ENCODE data around the gene CACNG5.

Gene CACNG5, protein sequence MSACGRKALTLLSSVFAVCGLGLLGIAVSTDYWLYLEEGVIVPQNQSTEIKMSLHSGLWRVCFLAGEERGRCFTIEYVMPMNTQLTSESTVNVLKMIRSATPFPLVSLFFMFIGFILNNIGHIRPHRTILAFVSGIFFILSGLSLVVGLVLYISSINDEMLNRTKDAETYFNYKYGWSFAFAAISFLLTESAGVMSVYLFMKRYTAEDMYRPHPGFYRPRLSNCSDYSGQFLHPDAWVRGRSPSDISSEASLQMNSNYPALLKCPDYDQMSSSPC

DNA sequence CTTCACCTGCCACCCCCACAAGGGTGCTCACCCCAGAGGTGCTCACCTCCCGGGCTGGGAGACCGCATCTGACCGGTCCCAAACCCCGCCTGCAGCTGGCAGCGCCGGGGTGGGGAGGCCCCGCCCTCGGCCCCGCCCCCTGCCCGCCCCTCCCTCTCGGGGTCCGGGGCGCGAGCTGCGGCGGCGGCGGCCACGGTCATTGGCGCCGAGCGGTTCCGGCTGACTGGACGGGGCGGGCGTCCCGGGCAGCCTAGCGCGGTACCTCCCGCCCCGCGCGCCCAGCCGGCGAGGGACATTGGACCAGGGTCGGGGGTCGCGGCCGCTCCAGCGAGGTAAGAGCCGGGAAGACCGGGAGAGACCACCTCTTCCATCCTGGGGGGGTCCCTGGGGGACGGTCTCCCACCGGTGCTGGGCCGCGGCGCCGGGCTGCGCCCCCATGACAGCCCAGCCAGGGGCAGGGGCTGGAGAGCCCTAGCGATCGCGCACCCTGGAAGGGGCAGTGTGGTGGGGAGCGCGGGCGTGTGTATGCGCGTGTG is at the start of gene CACNG5:
Gene CACNG5 (plus strand): TSS at position 199 of the 536 bp plus-strand sequence. CDS start 42,216 bp downstream, outside the sequence.
- no peak for DNase-seq (ENCODE audit: low read depth)

DNA sequence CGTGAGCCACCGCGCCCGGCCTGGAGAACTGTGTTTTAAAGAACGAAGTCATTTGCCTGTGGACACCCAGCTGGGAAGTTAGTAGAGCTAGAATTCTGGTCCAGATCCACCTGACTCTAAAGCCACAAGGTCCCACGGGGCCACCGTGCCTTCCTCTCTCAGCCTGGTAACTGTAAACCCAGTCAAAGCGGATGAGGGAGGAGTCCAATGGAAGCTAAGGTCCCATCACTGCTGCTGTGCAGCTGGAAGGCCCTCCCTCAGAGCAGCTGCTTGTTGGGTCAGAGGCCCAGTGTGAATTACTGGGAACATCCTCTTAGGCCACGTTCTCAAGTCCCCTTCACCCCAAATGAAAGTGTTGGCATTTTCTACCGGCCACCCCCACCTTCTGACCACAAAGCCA is 48.8 kb upstream of the CACNG5 start:
- no peak for DNase-seq (ENCODE audit: low read depth)

DNA sequence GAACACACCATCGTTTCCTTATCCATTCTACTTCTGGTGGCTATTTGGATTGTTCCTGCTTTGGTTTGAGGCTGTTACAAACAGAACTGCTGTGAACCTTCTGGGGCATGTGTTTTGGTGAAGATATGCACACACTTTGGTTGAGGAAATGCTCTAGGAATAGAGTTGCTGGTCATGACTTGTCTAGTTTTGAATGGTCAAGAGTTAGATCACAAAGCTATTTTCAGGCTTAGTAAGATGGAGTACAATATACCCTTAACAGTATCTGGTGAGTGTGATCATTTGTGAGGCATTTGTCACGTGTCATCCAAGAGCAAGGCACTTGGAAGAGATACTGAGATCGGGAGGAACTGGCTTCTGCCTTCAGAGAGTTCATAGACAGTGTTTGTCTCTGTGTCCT is 47.0 kb upstream of the CACNG5 start:
- no peak for DNase-seq (ENCODE audit: low read depth)

DNA sequence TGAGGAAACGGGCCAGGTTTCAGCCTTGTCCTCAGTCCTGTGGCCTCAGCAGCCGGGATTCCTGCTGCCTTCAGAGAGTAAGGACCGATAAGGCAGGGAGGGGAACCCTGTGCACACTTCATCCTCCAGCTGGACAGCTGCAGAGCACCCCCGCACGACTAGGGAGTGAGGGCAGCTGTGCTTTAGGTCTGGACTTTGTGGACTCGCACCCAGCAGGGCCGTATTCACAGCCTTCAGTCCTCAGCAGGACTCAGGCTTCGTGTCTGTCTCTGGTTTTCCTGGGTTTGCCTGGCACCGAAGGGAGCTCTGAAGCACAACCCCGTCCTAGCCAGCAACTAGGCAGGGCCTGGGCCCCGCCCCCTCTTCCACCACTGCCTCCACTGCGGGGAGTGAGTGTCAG is 45.8 kb upstream of the CACNG5 start:
- DNase-seq (ENCODE audit: low read depth), result no peak

DNA sequence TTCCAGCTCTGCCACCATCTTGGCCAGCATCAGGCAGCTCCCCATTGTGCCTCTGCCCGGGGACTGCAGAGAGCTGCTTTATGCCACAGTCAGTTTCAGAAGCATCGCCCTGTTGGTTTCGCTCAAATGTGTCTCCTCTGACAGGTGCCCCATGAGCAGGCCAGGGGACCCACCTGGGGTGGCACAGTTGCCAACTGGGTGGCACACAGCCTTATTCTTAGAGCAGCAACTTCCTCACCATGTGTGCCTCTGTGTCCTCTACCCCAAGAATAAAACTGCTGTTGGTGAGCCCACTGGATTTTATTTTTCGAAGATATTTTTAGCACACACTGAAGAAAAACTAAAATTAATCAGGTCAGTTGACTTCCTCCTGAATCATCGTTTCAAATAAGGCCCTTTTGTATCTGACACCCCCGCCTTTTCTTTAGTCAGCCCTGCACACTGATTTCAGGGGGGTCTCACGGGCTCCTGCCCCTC is 44.9 kb upstream of the CACNG5 start:
- DNase-seq (ENCODE audit: low read depth), result no peak

DNA sequence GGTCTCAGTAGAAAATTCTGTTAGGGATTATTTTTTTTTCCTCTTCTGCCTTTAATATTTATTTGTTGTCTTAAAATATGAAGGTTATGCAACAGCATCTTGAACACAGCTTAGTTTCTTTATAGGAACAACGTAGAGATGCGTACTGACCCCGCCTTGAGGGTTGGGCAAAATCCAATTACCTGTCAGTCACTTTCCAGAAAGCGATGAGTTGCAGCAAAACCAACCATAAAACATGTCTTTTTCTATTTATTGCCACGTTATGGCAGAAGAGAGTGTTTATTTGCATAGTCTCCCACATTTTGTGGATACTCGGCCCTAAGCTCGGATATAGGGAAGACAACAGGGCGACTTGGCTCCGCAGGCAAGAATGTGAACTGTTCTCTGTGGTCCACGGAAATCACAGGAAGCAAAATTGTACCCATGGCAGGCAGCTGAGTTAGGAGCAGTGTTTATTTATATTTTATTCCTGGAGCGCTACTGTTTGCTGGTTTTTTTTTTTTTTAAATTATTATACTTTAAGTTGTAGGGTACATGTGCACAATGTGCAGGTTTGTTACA is 44.3 kb upstream of the CACNG5 start:
- no peak for DNase-seq (ENCODE audit: low read depth)

DNA sequence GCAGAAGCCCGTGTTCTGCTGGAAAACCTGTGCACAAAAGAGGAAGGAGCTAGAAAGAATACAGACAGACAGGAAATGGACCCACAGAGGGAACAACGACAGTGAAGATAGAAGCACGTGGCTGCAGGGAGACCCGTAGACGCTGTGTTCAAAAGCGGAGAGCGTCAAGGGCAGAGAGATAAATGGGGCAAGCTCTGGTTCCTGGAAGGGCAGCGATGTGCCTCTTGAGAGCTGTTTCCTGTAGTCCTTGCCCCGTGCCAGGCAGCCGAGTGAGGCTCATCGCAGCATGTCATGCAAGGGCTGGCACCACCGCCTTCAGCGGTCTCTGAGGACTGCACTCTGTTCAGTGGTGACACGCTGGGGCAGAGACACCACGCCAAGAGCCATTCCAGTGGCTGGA is 43.6 kb upstream of the CACNG5 start:
- DNase-seq (ENCODE audit: low read depth), result no peak

DNA sequence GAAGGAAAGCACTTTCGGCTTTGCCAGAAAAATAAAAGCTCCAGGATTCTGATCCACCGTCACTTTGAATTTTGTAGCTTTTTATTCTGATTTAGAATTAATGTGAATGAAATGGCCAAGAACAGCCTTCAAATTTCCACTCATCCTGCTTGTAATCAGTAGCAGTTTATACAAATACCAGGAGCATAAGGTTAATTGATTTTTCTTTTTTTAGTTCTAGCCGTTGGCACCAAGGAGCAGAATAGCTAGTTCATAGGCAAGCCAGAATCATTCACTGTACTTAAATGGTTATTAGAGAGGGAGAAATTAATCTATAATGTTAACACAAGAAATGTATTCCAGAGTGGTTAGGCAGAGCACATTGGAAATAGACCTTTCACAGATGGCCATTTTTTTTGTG is 41.1 kb upstream of the CACNG5 start:
- no peak for DNase-seq (ENCODE audit: low read depth)

DNA sequence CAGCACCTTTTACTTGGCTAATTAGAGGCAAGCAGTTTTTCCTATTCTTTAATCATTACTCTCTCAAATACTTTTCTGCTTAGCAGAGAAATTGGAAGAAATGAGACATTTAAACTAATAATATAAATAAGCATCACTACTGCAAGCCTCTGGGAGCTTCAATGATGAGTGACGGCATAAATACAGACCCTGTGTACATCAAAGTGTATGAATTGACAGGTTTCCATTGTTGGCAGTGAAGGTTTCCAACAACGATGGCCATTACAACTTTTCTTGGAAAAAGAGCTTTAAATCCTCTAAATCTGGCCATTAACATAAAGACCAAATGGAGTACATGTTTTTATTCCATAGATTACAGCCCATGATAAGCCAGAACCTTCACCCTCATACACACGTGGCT is 39.4 kb upstream of the CACNG5 start:
- DNase-seq (ENCODE audit: low read depth), result no peak

DNA sequence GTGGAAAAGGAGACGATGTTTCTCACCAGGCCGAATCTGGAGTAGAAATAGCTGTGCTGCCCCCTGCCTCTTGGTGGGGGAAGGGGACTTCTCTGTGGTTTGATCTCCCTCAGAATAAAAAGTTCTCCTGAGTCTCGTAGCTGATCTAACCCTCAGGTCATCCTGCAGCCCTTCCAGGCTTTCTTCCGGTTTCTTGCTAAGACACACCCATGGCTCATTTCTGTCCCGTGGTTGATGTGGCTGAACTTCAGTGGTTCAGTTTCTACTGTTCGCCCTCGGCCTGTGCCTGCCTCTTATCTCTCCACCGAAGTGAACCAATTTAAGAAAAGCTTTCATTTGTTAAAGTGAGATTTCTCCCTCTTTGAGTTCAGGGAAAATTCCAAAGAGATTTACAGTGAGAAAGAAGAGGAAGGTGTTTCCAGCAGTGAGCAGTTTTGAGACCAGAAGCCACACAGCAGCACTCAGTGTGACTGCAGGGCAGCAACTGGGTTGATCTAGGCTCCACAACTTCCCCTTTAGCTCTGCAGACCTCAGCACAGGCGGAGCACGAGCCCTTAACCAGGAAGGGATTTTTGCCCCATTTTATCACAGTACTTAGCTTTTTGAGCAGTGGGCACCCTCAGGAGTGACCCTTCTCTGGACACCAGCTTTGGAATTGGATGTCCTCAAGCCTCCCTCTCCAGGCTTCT is 34.9 kb upstream of the CACNG5 start:
- no peak for DNase-seq (ENCODE audit: low read depth)

DNA sequence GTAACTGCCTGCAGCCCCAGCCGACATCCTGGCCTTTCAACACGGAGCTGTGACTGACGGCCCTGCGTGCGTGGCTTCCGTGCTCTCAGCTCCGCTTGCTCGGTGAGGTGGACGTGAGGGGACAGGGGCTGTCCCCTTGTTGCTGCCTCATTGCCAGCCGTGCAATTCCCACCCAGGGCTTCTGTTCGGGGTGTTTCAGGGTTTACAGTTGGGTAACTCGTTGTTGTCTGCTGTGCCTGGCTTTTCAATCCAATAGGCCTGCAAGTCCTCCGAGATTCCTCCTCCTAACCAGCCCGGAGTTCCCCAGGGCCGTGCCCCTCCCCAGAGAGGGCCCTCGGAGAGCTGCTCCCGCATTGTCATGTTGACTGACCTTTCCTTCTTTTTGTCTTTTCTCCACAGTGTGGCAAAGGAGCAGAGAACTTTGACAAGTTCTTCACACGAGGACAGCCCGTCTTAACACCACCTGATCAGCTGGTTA is 31.4 kb upstream of the CACNG5 start:
- DNase-seq (ENCODE audit: low read depth), result no peak

DNA sequence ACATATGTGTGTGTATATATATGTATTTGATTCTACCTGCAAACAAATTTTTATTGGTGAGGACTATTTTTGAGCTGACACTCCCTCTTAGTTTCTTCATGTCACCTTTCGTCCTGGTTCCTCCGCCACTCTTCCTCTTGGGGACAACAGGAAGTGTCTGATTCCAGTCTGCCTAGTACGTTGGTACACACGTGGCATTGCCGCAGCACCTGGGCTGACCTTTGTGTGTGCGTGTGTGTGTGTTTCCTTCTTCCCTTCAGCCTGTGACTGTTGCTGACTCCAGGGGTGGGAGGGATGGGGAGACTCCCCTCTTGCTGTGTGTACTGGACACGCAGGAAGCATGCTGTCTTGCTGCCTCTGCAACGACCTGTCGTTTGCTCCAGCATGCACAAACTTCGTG is 29.4 kb upstream of the CACNG5 start:
- DNase-seq (ENCODE audit: low read depth), result no peak

DNA sequence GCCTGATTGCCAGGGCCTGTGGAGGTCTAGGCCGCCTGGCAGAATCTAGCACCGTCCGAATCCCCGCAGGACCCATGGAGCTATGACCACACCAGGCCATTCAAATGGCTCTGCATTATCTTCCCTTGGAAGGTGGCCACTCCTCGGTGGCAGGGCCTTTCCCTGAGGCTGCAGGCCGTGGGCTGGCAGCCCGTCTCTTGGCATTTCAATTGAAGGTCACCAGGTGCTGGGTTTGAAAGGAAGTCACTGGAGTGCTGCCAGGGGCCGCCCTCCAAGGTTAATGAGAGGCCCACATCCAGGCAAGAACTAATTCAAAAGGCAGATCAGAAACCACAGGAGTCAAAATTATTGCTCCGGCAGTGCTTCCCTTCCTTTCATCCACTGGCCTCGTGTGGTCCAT is 27.7 kb upstream of the CACNG5 start:
- no peak for DNase-seq (ENCODE audit: low read depth)

DNA sequence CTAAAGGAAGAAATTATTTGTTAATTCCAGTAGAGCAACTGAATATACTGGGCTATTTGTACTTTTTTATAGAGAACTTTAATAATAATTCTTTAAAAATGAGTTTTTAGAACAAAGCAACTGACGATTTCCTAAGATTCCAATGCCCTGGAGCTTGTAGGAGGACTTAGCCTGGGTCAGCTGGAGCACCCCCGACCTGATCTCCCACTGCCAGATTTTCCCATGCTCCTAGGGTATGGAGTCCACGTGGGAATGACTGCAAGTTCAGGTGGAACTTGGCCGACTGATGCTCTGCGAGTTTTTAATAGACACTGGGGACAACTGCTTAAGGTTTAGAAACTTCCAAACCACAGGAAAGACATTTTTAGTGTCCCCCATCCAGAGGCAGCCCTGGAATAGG is 25.5 kb upstream of the CACNG5 start:
- no peak for DNase-seq (ENCODE audit: low read depth)

DNA sequence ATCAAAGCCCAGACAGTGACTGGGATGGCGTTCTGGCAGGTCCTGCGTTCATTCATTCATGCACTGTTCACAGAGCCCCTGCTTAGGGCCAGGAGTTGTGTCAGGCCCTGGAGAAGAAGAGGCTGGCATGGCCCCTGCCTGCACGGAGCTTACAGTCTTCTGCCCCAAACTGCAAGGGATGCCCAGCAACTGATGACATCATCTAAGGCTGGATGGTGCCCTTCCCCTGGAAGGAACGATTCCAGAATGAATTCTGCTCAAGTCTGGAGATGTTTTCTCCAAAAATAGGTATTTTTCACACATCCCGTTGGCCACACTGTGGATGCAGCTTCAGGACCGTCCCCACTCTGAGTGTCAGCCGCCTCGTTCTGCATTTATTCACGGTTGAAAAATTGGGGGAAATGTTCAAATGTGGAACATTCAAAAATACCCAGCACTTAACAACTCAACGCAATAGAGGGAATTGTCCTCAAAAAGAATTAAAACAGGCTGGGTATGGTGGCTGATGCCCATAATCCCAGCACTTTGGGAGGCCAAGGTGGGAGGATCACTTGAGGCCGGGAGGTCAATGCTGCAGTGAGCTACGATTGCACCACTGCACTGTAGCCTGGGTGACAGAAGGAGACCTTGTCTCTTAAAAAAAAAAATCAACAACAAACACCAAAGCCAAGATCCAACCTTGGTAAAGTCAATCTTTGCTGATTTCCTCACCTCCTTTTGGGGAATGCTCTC is 23.8 kb upstream of the CACNG5 start:
- no peak for DNase-seq (ENCODE audit: low read depth)

DNA sequence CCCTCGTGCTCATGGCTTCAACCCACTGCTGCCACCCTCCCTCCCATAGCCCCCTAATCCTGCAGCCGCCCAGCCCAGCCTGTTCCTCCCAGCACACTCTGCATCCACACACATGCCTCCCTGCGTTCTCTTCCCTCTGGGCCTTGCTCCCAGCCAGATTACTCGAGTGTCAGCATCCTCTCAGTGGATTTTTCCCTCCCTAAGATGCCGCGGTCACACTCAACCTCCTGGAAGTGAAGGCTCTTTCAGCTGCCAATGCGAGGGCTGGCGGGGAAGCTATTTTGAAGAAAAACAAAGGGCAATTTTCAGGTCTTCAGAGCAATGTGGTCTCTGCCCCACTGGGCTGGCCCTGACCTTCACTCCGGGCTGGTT is 23.2 kb upstream of the CACNG5 start:
- no peak for DNase-seq (ENCODE audit: low read depth)

DNA sequence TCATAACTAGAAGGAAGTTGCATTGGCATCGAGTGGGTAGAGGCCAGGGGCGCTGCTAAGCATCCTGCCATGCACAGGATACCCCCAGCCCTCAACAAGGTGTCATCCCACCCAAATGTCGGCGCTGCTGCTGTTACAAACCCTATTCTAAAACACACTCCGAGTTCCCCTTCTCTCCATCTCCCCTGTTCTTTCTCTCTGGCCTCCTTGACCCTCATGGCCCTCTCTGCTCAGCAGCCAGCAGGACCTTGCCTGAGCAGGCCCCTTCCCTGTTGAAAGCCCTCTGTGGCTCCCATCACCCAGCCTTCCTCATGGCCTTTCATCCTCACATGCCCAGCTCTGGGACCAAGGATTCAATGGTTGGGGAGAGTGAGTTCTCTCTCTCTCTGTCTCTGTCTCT is 22.3 kb upstream of the CACNG5 start:
- no peak for DNase-seq (ENCODE audit: low read depth)

DNA sequence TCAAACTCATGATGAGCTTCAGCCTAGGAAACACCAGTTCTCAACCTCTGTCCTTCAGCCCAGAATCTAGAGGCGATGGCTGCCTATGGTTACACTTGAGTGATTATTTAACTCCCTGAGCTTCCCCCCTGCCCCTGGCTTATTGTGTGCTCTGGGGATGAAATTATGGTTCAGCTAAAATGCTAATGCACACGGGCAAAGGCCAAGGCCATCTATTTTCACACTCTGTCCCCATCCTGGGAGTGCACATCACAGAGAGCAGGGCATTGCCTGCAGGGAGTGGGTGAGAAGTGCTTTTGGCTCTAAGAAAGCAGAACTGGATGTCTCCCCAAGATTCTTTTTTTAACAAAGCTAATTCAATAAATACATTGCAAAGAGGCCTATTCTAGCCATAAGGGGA is 21.6 kb upstream of the CACNG5 start:
- DNase-seq (ENCODE audit: low read depth), result no peak

DNA sequence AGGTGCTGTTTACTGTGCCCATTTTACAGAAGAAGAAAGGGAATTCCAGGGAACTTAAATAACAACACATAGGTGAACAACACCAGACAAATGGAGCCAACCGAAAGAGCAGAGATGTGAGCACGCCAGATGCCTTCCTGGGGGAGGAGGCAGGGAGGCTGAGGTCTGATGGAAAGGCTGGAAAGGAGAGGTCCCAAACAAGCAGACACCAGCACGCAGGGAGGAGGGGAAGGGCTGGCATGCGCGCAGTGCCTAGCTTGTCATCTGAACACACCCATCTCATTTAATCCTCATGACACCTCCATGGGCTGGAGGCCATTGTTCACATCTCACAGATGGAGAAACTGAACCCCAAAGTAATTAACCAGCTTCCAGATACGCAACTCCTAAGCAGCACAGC is 20.9 kb upstream of the CACNG5 start:
- DNase-seq (ENCODE audit: low read depth), result no peak

DNA sequence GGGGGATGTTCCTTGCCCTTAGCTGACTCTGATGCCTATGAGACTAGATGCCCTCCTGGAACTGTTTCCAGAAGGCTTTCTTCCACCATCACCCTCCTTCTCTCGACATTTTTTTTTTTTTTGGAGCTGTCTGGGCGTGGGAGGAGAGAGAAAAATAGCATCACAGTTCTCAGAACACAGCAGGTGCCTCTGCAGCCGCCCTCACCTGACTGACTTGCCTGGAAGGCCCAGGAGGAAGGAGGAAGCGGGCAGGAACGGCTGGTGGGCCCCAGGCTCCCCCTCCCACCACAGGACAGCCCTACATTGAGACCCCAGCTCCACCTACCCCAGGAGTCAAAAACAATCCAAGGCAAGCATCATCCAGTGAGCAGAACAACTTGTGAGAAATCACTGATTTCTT is 20.3 kb upstream of the CACNG5 start:
- DNase-seq (ENCODE audit: low read depth), result no peak

DNA sequence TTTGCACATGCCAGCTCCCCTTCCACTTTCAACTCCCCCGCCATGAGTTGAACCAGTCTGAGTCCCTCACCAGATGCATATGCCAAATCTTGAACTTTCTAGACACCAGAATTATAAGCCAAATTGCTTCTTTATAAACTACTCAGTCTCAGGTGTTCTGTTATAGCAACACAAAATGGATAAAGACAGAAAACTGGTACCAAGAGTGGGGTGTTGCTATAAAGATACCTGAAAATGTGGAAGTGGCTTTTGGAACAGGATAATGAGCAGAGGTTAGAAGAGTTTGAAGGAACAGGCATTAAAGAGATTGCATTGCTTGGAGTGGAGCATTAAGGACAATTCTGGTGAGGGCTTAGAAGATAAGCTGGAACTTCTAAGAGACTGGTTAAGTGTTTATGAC is 17.2 kb upstream of the CACNG5 start:
- no peak for DNase-seq (ENCODE audit: low read depth)

DNA sequence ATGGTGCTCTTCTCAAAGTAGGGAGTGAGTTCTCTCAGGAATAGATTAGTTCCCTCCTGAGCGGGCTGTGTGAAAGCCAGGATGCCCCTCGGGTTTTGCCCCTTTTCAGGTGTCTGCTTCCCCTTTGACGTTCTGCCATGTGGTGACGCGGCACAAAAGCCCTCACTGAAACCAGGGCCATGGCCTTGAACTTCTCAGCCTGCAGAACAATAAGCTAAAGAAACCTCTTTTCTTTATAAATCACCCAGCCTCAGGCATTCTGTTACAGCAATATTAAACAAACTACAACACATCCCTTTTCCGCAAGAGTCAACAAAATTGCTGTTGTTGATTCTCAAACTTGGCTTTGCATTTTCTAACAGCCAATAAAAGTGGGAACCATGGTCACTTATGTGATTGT is 15.5 kb upstream of the CACNG5 start:
- DNase-seq (ENCODE audit: low read depth), result no peak

DNA sequence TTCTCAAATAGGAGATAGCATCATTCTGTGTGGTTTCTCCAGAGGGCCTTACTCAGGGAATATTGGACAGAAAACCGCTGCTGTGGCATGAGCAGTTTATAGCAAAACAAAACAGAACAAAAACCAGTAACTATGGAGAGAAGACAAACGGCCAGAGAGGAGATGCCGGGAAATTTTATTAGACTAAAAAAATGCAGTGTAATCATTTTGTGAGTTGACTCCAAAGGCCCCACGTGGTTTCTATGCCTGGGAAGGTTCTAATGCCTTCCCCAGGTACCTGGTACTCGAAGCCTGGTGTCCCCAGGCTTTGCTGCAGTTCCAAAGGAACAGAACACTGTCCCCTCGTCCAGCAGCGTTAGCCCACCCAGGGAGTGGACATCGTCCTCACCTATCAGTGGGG is 12.9 kb upstream of the CACNG5 start:
- no peak for DNase-seq (ENCODE audit: low read depth)
